ENCODE data around the gene PRRC2A.
A peak's percentile ranks its signal among the peaks of the same experiment; 100 is the strongest.

Gene PRRC2A

DNA sequence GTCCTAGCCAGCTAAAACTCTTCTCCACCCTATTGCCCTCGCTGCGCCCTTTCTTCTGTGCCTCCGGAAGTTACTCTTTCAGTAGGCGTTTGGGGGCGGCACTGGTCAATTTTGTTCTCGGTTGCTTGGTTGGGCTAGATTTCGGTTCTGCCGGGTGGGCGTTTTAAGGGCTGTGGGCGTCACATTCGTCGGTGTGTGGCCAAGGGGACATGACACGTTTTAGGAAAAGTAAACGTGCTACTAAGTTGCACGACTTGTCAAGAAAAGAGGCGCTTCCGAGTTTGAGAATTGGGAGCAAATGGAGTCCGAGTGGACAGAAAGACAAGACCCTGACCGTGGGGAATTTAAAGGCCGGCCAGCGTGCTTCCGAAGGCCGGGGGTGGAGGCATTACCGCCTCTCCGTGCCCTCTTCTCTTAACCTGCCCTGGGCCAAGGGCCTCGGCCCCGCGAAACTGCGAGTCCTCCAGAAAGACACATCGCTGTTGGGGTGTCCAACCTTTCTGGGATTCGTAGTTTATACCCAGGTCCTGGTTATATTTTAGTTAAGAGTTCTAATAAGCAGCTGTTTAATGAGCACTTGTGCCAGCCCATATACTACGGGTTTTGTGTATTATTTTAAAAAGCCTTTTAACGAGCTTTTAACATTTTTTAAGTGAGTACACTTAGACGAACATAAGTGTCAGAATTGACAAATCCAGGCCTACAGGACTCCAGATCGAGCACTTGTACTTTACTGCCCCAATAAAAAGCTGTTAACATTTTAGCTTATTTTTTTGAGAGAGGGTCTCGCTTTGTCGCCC is 32.6 kb downstream of the PRRC2A start:
- DNase-seq (ENCODE audit: low read depth), result peak; percentile 85

DNA sequence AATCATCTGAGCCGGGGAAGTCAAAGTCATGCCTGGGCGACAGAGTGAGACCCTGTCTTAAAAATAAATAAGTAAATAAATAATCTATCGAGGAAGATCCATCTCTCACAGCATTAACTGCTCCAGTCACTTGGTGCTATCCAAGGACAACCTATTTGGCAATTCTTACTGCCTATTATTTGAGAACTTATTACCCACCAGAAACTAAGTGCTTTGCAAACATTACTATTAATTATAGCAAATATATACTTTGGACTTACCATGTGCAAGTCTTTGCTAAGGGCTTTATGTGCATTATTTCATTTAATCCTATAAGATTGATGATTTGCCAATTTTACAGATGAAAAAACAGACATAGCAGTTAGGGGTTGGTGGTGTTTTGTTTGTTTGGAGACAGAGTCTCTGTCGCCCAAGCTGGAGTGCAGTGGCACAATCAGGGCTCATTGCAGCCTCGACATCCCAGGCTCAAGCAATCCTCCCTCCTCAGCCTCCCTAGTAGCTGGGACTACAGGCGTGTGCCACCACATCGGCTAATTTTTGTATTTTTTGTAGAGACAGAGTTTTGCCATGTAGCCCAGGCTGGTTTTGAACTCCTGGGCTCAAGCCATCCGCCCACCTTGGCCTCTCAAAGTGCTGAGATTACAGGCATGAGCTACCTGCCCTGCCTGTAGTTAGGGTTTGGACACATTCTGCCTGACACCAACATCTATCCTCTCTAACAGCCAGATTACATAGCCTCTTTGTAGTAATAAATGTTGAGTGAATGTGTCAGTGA is 34.2 kb downstream of the PRRC2A start:
- no peak for DNase-seq (ENCODE audit: low read depth)

DNA sequence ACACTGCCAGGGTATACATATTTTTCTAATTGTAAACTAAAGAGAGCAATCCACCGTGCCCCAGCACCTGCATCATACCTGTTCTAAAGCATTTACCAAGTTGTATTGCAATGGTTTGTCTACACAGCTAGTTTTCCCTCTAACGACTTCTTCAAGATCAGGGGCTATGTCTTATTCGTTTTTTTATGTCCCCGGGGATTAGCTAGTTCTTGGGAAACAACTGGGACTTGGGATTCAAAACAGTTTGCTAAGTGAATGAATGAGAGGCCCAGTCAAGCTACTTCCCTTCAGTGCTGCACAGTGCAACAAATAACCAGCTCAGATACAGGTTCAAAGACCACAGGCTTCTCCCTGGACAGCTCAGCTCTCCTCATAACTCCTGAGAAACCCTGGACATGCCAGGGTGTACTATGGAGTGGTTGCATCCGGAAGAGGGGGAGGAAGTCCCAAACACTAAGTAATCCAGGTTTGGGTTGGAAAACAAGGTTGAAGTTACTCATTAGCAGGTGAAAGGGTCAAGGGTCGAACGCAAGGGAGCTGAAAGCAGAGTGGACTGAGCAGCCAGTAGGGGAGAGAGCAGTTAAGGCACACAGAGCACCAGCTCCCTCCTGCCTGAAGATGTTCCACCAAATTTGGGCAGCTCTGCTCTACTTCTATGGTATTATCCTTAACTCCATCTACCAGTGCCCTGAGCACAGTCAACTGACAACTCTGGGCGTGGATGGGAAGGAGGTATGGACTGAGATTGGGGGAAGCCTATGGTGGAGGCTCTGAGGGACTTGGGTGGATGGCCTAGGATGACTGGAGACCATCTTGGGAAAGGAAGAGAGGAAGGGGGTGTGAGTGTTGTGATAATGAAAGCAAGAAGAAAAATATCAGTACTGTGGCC is 35.1 kb downstream of the PRRC2A start, which contains the start of gene APOM:
TSS of gene APOM (plus strand) at position 546 of the 889 bp plus-strand sequence. CDS start at position 619, 73 bp downstream.
- no peak for DNase-seq (ENCODE audit: low read depth)

- no peak for DNase-seq (ENCODE audit: low read depth)
Observed at GRCh38 chr6:31657406-31658157, 37.1 kb downstream of the PRRC2A start.

GRCh38 chr6:31658158-31658688 is 37.7 kb downstream of the PRRC2A start:
- DNase-seq (ENCODE audit: low read depth), result no peak

GRCh38 chr6:31658983-31659648 is 38.6 kb downstream of the PRRC2A start:
- DNase-seq (ENCODE audit: low read depth), result no peak

DNA sequence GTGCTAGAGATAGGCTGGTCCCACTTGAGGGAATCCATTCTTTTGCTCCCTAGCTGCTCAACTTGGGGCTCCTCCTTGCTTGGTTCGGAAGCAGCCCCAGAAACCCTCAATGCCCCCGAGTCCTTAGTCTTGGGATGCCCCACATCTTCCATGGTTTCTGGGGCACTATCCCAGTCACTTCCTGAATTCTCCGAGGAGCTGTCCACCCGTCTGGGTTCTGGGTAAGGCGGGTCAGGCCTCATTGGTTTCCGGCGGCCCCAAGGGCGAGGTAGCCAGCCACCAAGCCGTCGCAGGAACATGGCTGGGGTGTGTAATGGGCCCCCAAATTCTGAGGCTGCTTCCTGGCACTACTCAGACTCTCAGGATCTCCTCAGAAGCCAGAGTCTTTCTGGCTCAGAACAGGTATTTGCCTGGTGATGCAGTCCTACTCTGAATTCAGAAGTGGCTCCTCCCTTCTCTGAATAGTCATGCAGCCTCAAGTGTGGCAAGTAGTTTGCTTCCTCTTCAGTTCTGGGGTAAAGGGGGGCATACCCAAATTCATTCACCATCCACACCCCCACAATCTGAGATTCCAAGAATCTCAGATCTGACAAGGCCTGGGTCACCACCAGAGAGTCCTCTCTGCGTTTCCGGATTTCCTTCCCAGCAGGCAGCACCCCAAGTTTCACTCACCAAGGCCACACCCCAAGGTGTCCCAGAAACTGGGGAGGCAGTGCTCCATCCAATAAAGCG is 39.3 kb downstream of the PRRC2A start:
- DNase-seq (ENCODE audit: low read depth), result no peak

DNA sequence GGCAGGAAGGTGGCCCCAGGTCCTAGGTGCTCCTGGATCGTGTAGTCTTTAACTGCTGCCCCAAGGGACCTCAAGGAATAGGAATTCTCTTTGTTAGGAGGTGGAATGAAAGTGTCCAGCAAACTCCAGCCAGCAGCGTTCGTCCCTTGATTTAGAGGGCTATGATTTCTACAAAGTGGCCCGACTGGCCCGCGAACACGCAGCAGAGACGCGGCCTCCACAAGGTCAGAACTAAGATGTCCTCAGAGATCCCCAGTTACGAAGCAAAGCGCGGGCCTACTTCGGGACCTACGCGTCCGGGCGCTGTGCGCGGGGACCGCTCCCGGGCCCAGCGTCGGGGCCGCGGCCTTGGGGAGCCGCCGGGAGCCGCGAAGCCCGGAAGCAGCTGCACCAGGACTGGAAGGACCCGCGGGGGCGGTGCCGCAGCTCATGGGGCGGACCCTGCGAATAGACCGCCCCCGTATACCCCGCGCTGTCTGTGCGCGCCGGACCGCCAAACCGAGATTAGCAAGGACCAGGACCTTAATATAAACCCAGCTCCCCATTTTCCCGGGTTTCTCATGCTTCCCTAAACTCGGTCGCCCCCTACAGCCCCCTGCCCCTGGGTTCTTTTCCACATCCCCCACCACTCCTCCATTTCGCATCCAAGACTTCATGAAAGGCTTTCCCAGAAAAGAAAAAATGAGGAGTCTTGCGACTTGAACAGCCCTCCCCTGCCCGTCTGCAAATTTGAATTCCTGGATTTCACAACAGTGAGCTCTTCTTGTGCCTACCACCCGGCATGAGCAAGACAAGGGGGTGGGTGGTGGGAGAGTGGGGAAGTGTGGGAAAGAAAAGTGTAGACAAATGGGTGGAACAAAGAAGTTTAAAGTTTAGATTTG is 40.1 kb downstream of the PRRC2A start, which contains the start of gene C6orf47:
TSS of gene C6orf47 (minus strand) at position 398 of the 881 bp plus-strand sequence. CDS start 831 bp downstream, outside the sequence.
- peak; percentile 59 for DNase-seq (ENCODE audit: low read depth)

DNA sequence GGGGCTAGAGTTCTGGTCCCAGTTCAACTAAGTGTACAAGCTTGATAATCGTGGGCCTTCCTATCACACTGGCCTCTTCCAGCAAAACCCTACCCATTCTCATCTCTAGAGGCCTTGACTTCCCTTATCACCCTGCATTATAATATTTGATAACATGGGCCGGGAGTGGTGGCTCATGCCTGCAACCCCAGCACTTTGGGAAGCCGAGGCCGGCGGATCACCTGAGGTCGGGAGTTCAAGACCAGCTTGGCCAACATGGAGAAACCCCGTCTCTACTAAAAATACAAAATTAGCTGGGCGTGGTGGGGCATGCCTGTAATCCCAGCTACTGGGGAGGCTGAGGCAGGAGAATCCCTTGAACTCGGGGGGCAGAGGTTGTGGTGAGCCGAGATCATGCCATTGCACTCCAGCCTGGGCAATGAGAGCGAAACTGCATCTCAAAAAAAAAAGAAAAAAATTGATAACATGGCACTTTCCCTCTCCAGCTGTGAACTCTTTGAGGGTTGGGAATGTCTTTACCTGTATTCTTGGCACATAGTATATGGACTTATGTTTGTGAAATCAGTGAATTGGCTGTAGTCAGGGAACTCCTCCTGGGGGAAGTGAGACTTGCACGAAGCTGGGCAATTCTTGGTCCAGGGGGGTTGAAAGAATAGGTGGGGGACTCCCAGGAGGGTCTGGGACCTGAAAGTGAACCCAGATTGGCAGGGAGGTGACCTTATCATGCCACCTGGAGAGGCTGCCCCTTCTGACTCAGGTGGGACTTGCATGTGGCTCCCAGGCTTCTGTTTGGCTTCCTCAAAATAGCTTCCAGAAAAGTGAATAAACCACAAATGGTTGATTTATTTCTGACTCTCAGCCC is 41.0 kb downstream of the PRRC2A start:
- DNase-seq (ENCODE audit: low read depth), result no peak

DNA sequence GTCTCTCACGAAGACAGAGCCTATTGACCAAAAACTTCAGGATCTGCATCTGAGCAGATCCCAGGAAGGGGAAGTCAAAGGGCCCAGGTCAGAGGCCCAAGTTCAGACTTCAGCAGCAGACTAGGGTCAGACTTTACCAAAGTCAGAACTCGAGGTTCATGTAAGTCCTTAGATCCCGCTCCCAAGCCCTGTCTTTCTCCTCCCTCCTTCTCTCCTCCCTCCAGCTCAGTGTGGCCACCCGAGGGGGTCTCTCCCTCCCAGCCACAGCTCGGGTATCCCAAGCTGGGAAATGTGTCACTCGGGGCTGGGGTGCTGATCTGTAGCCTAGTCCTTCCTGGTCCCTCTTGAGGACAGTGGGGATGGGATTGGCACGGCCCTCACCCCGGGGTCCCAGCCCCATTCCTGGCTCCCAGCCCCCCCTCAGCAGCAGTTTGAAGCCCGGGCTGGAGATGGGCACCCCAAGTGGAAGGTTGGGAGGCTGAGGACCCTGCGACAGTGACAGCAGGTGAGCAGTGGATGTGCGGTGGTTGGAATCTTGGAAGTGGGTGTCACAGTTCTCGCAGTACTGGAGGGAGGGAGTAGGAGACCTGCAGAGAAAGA is 41.7 kb downstream of the PRRC2A start:
- DNase-seq (ENCODE audit: low read depth), result no peak

DNA sequence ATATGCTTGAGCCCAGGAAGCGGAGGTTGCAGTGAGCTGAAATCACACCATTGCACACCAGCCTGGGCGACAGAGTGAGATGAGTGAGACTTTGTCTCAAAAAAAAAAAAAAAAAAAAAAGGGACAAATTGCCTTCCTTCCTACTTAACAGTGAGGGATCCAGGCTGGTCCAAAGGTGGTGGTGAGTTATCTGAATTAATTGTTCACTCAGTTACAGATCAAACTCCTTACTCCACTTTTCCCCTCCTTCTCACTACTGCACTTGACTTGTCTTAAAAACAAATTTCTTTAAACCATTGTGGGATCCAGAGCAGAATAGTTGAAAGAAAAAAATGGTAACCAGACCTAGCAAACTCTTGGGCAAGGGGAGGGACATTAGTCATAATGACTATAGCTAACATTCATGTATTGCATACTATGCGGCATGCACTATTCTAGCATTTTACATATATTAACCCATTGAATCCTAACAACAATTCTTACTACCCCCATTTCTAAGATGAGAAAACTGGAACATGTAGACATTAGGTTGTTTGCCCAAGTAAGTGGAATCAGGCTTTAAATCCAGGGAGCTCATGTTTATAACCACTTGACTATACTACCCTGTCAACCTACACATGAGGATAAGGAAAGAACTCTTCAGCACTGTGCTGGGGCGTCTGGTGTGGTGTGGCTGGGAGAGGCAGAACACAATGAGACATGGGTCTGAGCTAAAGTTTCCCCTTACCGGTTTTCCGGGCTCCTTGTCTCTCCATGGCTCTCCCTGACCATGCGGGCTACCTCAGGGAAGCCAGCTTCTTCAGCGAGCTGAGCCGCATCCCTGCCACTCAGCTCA is 42.8 kb downstream of the PRRC2A start:
- DNase-seq (ENCODE audit: low read depth), result no peak

- peak; percentile 45 for DNase-seq (ENCODE audit: low read depth)
Observed at GRCh38 chr6:31663961-31664789, 43.7 kb downstream of the PRRC2A start.

- DNase-seq (ENCODE audit: low read depth), result peak; percentile 94
Observed at GRCh38 chr6:31664790-31665500, 44.4 kb downstream of the PRRC2A start, which contains the start of gene GPANK1. TSS of gene GPANK1 (minus strand) at chr6:31664997. CDS start at chr6:31664478, 519 bp downstream.

- peak; percentile 96 for DNase-seq (ENCODE audit: low read depth)
Observed at GRCh38 chr6:31665501-31666336, 45.2 kb downstream of the PRRC2A start, which contains the start of gene CSNK2B. TSS of gene CSNK2B (plus strand) at chr6:31666080. CDS start at chr6:31666832, 752 bp downstream.

All from fibroblast of the conjunctiva (primary cell).